Adrenal gland (tissue), 12 donors: ENCODE results near the gene ITGA1. TPM values are rescaled to one million over a fixed set of nuclear protein-coding genes. Genes with fewer than 3 reads are reported as not detected.

Experiments
- DNase-seq, 7 donors: peaks; one replicate each; pipeline ENCODE4 v3.0.0-alpha.2; 2019 to 2020
- H3K27ac ChIP-seq, 5 donors: fragments of 200-600 bp; sonication (generic) in 4 of 5; 1 replicate in 3 of 5; 2 replicates in 2 of 5; pipeline versions ENCODE4 v1.5.1 to v1.8.0; 2016 to 2020; ENCODE audit warnings: mild to moderate bottlenecking in 1 of 5
- H3K27me3 ChIP-seq: fragments of 200-600 bp; 2 replicates; pipeline ENCODE4 v1.8.0; 2021
- H3K36me3 ChIP-seq, 2 donors: fragments of 200-600 bp; replicated peaks in 1 of 2; 1 replicate in 1 of 2; 2 replicates in 1 of 2; pipeline versions ENCODE4 v1.5.1 to v1.8.0; 2018 to 2022
- H3K4me1 ChIP-seq, 2 donors: fragments of 200-600 bp; replicated peaks in 1 of 2; 1 replicate in 1 of 2; 2 replicates in 1 of 2; pipeline versions ENCODE4 v1.5.1 to v1.8.0; 2018 to 2021
- H3K4me3 ChIP-seq, 4 donors: fragments of 200-600 bp; sonication (generic) in 3 of 4; one replicate each; pipeline ENCODE4 v1.5.1; 2016 to 2018
- H3K9me3 ChIP-seq, 3 donors: fragments of 200-600 bp; sonication (generic) in 1 of 3; replicated peaks in 1 of 3; 1 replicate in 2 of 3; 2 replicates in 1 of 3; pipeline versions ENCODE4 v1.5.1 to v1.8.0; 2016 to 2021
- POLR2A ChIP-seq, 2 donors: fragments of 450-650 bp; IDR thresholded peaks; one replicate each; pipeline ENCODE4 v1.6.1; 2017; ENCODE audit warnings: antibody characterized with exemption in 2 of 2, mild to moderate bottlenecking in 2 of 2, moderate library complexity in 1 of 2
- WGBS, 4 donors: extraction: QIAGEN DNeasy Blood & Tissue Kit in 2 of 4; methylation state at CpG; one replicate each; pipeline versions ENCODE4 v1.1.5 to v1.1.7; 2013 to 2017; 5-methylcytosine and 5-hydroxymethylcytosine counted together
- intact Hi-C, 2 donors: fragments of 100-400 bp; cut with DNase I; formaldehyde crosslinking; loops; one replicate each; pipeline versions ENCODE4 v1.14.1 to v1.15.0; 2022 to 2023
- polyA plus RNA-seq, 3 donors: library from polyadenylated mRNA; stranded (reverse); fragments of 200-250 nt in 2 of 3; fragments of 350-450 nt in 1 of 3; fragmentation: Illumina TruSeq in 1 of 3; extraction: RNeasy Lipid Tissue Mini Kit (QIAGEN cat#74804) in 1 of 3; gene quantifications; one replicate each; pipeline ENCODE4 v1.2.3, GENCODE V29; 2013 to 2014
- total RNA-seq, 9 donors: library from RNA; depleted of rRNA in 4 of 9; stranded (reverse); fragments of >200 nt in 4 of 9; fragments of 120-200 nt in 1 of 9; fragmentation: NEBNext Ultra II Directional in 1 of 9; extraction: Animal tissue kit (Norgen Biotek cat#: 25700) in 1 of 9; gene quantifications; one replicate each; pipeline versions ENCODE4 v1.1.0 to v1.2.4, GENCODE V29; 2013 to 2023
- TF ChIP-seq, protein P1 (sequence below), 6 experiments: fragments of 450-650 bp in 4 of 6; fragments of 200-600 bp in 2 of 6; sonication (generic) in 1 of 6; IDR thresholded peaks; 1 replicate in 5 of 6; 2 replicates in 1 of 6; pipeline versions ENCODE4 v1.5.1 to v1.8.0; 2016 to 2021; ENCODE audit warnings: antibody characterized with exemption in 6 of 6, mild to moderate bottlenecking in 2 of 6, moderate library complexity in 1 of 6
- donor health status: healthy with polysubstance abuse.
- donor health status: Bipolar disorder and iron deficiency.
- donor health status: DM: yes; HTN: yes; CAD: no.
- donor health status: DM: no; HTN: no; CAD: no.
- donor health status: DM: no; HTN: no; CAD: no.
- donor health status: DM: yes; HTN: yes; CAD: no.

Gene ITGA1
- total and polyA plus RNA-seq, 12 donors = 30.0 to 371 (median 149) TPM

DNA sequence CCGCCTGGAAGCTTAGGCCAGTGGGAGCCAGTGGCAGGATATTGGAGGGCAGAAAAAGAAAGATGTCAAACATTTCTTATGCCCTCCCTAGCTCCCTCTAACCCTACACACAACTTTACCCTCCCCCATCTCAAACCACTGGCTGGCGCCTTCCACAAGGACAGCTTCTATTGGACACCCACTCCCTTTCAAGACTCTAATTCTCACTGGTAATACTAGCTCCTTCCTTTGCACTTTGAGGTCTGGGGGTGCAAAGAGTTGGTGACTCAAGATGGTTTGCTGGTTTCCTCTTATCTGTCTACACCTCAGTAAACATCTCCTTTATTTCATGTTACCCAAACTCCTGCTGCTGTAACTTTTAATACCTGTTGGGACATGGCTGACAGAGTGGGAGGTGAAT lies 11.6 kb upstream of the ITGA1 start:
- TF ChIP-seq, protein P1, sequence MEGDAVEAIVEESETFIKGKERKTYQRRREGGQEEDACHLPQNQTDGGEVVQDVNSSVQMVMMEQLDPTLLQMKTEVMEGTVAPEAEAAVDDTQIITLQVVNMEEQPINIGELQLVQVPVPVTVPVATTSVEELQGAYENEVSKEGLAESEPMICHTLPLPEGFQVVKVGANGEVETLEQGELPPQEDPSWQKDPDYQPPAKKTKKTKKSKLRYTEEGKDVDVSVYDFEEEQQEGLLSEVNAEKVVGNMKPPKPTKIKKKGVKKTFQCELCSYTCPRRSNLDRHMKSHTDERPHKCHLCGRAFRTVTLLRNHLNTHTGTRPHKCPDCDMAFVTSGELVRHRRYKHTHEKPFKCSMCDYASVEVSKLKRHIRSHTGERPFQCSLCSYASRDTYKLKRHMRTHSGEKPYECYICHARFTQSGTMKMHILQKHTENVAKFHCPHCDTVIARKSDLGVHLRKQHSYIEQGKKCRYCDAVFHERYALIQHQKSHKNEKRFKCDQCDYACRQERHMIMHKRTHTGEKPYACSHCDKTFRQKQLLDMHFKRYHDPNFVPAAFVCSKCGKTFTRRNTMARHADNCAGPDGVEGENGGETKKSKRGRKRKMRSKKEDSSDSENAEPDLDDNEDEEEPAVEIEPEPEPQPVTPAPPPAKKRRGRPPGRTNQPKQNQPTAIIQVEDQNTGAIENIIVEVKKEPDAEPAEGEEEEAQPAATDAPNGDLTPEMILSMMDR (IDR thresholded peaks at IDR 0.05) = no peak
- TF ChIP-seq POLR2A (IDR thresholded peaks at IDR 0.05) = no peak
- no peak overlapping the region for H3K27ac ChIP-seq
- H3K27me3 ChIP-seq = no peaks in the 10 kb centered on the region
- no peaks in the 10 kb centered on the region for H3K36me3 ChIP-seq
- 84 to 96% (median 94%) methylated on average over 2 of the region's 2 CpGs for WGBS, 4 donors
- no peak overlapping the region for H3K4me3 ChIP-seq
- no peaks in the 10 kb centered on the region for H3K9me3 ChIP-seq
- intact Hi-C loops = no loop called here
- peaks cover 0 to 35% of the 10 kb centered on the region in 2 donors for H3K4me1 ChIP-seq
- DNase-seq = no peak

DNA sequence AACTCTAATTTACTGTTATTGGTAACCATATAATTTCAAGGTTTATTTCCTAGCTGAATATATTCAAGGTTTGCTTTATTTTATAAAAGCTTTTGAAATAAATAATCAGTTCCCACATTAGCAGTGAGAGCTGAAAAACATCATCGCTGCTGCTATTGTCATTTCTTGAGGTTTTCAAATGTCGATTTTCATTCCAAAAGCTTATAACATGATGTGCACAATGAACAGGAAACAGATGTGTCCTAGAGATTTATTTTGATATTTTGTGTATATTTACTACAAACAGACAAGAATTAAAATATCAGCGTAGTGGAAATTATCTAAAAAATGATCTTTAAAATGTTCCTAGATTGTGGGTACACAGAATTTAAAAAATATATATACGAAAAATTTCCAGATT lies 10.5 kb upstream of the ITGA1 start:
- Histone ChIP-seq H3K36me3 (no peaks in the 10 kb centered on the region), H3K4me3 (no peak overlapping the region), H3K4me1 (peaks cover 0 to 24% of the 10 kb centered on the region in 2 donors), H3K27ac (no peak overlapping the region), H3K27me3 (no peaks in the 10 kb centered on the region), H3K9me3 (no peaks in the 10 kb centered on the region)
- intact Hi-C loops = no loop called here
- WGBS, 4 donors = 75 to 88% (median 82%) methylated on average over 4 of the region's 4 CpGs
- TF ChIP-seq, protein P1 (IDR thresholded peaks at IDR 0.05) = no peak
- TF ChIP-seq POLR2A (IDR thresholded peaks at IDR 0.05) = no peak
- DNase-seq = no peak

DNA sequence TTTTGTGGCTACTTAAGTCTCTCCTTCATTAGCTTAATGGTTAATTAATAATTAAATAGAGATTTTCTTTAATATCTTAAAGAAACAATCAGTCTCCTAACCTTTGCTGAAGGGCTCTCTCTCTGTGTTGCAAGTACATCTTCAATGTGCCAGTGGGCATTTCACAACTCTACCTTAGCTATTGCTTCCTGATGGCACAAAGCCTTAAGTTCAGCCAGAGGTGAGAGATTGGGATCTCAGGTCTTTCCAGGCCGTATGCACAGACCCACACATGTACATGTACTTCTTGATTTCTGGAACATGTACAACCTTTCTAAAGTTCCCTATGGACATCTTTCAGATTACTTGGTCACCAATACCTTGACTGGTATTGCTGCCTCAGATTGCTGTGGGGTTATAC lies 8.9 kb upstream of the ITGA1 start:
- DNase-seq = no peak
- Histone ChIP-seq H3K27ac (no peak overlapping the region), H3K4me1 (peaks cover 0 to 14% of the 10 kb centered on the region in 2 donors), H3K4me3 (no peak overlapping the region), H3K36me3 (no peaks in the 10 kb centered on the region), H3K9me3 (no peaks in the 10 kb centered on the region), H3K27me3 (no peaks in the 10 kb centered on the region)
- intact Hi-C loops = no loop called here
- TF ChIP-seq, protein P1 (IDR thresholded peaks at IDR 0.05) = no peak
- TF ChIP-seq POLR2A (IDR thresholded peaks at IDR 0.05) = no peak
- 82 to 95% (median 90%) methylated on average over 1 of the region's 1 CpG for WGBS, 4 donors

DNA sequence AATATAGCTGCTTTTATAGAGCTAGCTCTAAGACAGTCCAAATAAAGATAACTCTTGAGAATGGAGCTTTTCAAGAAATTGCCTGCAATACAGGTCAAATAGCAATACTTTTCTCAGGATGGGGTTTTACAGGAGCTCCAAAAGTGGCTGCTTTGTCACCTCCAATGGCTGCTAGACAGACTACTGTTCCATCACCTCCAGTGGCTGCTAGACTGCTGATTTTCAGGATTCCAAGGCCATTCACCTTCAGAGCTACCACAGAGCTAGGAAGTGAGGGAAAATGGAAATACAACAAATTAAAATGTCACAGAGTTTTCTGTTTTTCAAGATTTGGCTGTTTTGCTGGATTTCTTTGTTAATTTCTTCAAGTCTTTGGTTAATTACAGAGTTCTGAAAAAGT lies 8.5 kb upstream of the ITGA1 start:
- Histone ChIP-seq H3K27me3 (no peaks in the 10 kb centered on the region), H3K9me3 (no peaks in the 10 kb centered on the region), H3K4me1 (peaks cover 0 to 9% of the 10 kb centered on the region in 2 donors), H3K27ac (no peak overlapping the region), H3K4me3 (no peak overlapping the region), H3K36me3 (no peaks in the 10 kb centered on the region)
- DNase-seq = no peak
- TF ChIP-seq, protein P1 (IDR thresholded peaks at IDR 0.05) = no peak
- no peak for TF ChIP-seq POLR2A (IDR thresholded peaks at IDR 0.05)
- intact Hi-C loops = no loop called here
